BLaER1 treated with 17β-estradiol and CSF1 and Interleukin-3, amounts not matched to agents 10 nM and 100 nM (cell line): ENCODE data around the gene GABRG3.

Experiments used
- H3K27ac ChIP-seq, 11 experiments: shearing (Covaris generic); formaldehyde crosslinking; 2 replicates each; pipeline ENCODE4 v1.8.1; 2022
- H3K27me3 ChIP-seq, 11 experiments: shearing (Covaris generic); formaldehyde crosslinking; 2 replicates each; pipeline ENCODE4 v1.8.1; 2022
- H3K36me3 ChIP-seq, 11 experiments: shearing (Covaris generic); formaldehyde crosslinking; 2 replicates each; pipeline ENCODE4 v1.8.1; 2022
- H3K4me1 ChIP-seq, 10 experiments: shearing (Covaris generic); formaldehyde crosslinking; 2 replicates each; pipeline ENCODE4 v1.8.1; 2022
- H3K4me2 ChIP-seq, 11 experiments: shearing (Covaris generic); formaldehyde crosslinking; 2 replicates each; pipeline ENCODE4 v1.8.1; 2022
- H3K4me3 ChIP-seq, 10 experiments: shearing (Covaris generic); formaldehyde crosslinking; 2 replicates each; pipeline ENCODE4 v1.8.1; 2022
- H3K9ac ChIP-seq, 11 experiments: shearing (Covaris generic); formaldehyde crosslinking; 2 replicates each; pipeline ENCODE4 v1.8.1; 2022
- H3K9me3 ChIP-seq, 11 experiments: shearing (Covaris generic); formaldehyde crosslinking; replicated peaks in 1 of 11; 2 replicates each; pipeline ENCODE4 v1.8.1; 2022
- H4K20me1 ChIP-seq, 11 experiments: shearing (Covaris generic); formaldehyde crosslinking; 2 replicates each; pipeline ENCODE4 v1.8.1; 2022
- Cebpa-rat ChIP-seq, 11 experiments: shearing (Covaris generic); IDR thresholded peaks; 2 replicates each; pipeline ENCODE4 v1.8.1; 2022

The GABRG3 gene

GRCh38 chr15:27095886-27096624, 125.1 kb downstream of the GABRG3 start:
- no peaks in the 10 kb centered on the region for H3K4me1 ChIP-seq
- H3K9ac ChIP-seq, result no peak overlapping the region
- no peak overlapping the region for H3K4me2 ChIP-seq
- no peak overlapping the region for H3K4me3 ChIP-seq
- H3K27me3 ChIP-seq, result no peaks in the 10 kb centered on the region
- no peaks in the 10 kb centered on the region for H4K20me1 ChIP-seq
- H3K9me3 ChIP-seq, result no peaks in the 10 kb centered on the region
- H3K27ac ChIP-seq, result no peak overlapping the region
- H3K36me3 ChIP-seq, result no peaks in the 10 kb centered on the region
- TF ChIP-seq Cebpa-rat (IDR thresholded peaks at IDR 0.05), result no peak

GRCh38 chr15:27097506-27097905, 126.5 kb downstream of the GABRG3 start:
- H3K4me2 ChIP-seq, result no peak overlapping the region
- H3K36me3 ChIP-seq, result no peaks in the 10 kb centered on the region
- no peaks in the 10 kb centered on the region for H3K4me1 ChIP-seq
- H3K9me3 ChIP-seq, result no peaks in the 10 kb centered on the region
- no peaks in the 10 kb centered on the region for H3K27me3 ChIP-seq
- no peak for TF ChIP-seq Cebpa-rat (IDR thresholded peaks at IDR 0.05)
- no peak overlapping the region for H3K27ac ChIP-seq
- H4K20me1 ChIP-seq, result no peaks in the 10 kb centered on the region
- H3K4me3 ChIP-seq, result no peak overlapping the region
- H3K9ac ChIP-seq, result no peak overlapping the region

GRCh38 chr15:27101982-27102381, 131.0 kb downstream of the GABRG3 start:
- Histone ChIP-seq H3K27ac (no peak overlapping the region), H3K9me3 (no peaks in the 10 kb centered on the region), H3K4me1 (no peaks in the 10 kb centered on the region), H3K27me3 (no peaks in the 10 kb centered on the region), H4K20me1 (no peaks in the 10 kb centered on the region), H3K4me3 (no peak overlapping the region), H3K4me2 (no peak overlapping the region), H3K36me3 (no peaks in the 10 kb centered on the region), H3K9ac (no peak overlapping the region)
- TF ChIP-seq Cebpa-rat (IDR thresholded peaks at IDR 0.05), result no peak

DNA sequence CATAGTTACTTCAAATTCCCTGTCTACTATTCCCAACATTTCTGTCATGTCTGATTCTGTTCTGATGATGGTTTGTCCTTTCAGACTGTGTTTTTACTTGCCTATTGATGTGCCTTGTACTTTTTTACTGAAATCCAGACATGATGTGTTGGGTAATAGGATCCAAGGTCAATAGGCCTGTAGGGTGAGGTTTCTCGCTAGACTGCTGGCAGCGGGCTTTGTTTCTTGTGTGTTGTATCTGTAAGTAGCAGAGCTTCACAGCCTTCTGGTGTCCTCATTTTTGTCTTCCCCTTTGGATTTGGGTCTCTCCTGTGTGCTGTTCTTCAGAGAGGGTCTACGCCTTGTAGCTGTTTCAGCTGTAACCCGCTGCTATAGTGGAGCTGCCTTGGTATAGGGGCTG, 140.3 kb downstream of the GABRG3 start:
- H3K9me3 ChIP-seq, result no peaks in the 10 kb centered on the region
- H3K4me1 ChIP-seq, result no peaks in the 10 kb centered on the region
- no peak for TF ChIP-seq Cebpa-rat (IDR thresholded peaks at IDR 0.05)
- H3K27me3 ChIP-seq, result no peaks in the 10 kb centered on the region
- no peak overlapping the region for H3K9ac ChIP-seq
- H3K36me3 ChIP-seq, result no peaks in the 10 kb centered on the region
- H4K20me1 ChIP-seq, result no peaks in the 10 kb centered on the region
- no peak overlapping the region for H3K4me2 ChIP-seq
- H3K27ac ChIP-seq, result no peak overlapping the region
- H3K4me3 ChIP-seq, result no peak overlapping the region

DNA sequence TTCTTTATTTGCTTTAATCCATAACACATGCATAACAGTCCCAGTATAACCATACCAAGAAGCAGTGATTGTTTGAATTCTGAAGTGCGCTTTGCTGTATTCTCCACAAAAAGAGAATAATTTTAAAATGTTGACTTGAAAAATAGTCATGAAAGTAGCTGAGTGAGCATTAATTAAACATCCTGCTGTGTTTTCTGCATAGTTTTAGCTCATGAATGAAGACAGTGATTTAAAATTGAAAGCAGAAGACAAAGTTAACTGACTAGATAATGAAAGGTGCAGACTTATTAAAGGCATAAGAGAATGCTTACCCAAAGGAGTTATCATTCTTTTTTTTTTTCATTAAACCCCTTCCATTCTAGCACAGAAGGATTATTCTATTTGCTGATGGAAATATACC, 143.5 kb downstream of the GABRG3 start:
- no peak for TF ChIP-seq Cebpa-rat (IDR thresholded peaks at IDR 0.05)
- Histone ChIP-seq H3K36me3 (no peaks in the 10 kb centered on the region), H4K20me1 (no peaks in the 10 kb centered on the region)

GRCh38 chr15:27119695-27120266, 148.8 kb downstream of the GABRG3 start:
- H3K4me3 ChIP-seq, result no peak overlapping the region
- no peak overlapping the region for H3K4me2 ChIP-seq
- H3K27ac ChIP-seq, result no peak overlapping the region
- H3K4me1 ChIP-seq, result no peaks in the 10 kb centered on the region
- TF ChIP-seq Cebpa-rat (IDR thresholded peaks at IDR 0.05), result no peak
- no peaks in the 10 kb centered on the region for H3K36me3 ChIP-seq
- no peaks in the 10 kb centered on the region for H3K9me3 ChIP-seq
- H3K27me3 ChIP-seq, result no peaks in the 10 kb centered on the region
- no peak overlapping the region for H3K9ac ChIP-seq
- no peaks in the 10 kb centered on the region for H4K20me1 ChIP-seq

More for the DNA sequence above, 143.5 kb downstream of the GABRG3 start:
- Histone ChIP-seq H3K4me1 (no peaks in the 10 kb centered on the region), H3K9me3 (no peaks in the 10 kb centered on the region), H3K9ac (no peak overlapping the region), H3K4me3 (no peak overlapping the region), H3K27me3 (no peaks in the 10 kb centered on the region), H3K27ac (no peak overlapping the region), H3K4me2 (no peak overlapping the region)

- Histone ChIP-seq H4K20me1 (no peaks in the 10 kb centered on the region), H3K4me2 (no peak overlapping the region), H3K36me3 (no peaks in the 10 kb centered on the region), H3K4me1 (no peaks in the 10 kb centered on the region), H3K9ac (no peak overlapping the region), H3K27ac (no peak overlapping the region), H3K27me3 (no peaks in the 10 kb centered on the region), H3K4me3 (no peak overlapping the region), H3K9me3 (no peaks in the 10 kb centered on the region)
- TF ChIP-seq Cebpa-rat (IDR thresholded peaks at IDR 0.05), result no peak
Observed at GRCh38 chr15:27121672-27122071, 150.7 kb downstream of the GABRG3 start.

GRCh38 chr15:27123291-27123690, 152.3 kb downstream of the GABRG3 start:
- H3K4me2 ChIP-seq, result no peak overlapping the region
- H3K27me3 ChIP-seq, result no peaks in the 10 kb centered on the region
- no peaks in the 10 kb centered on the region for H3K9me3 ChIP-seq
- H4K20me1 ChIP-seq, result no peaks in the 10 kb centered on the region
- H3K4me1 ChIP-seq, result no peaks in the 10 kb centered on the region
- H3K36me3 ChIP-seq, result no peaks in the 10 kb centered on the region
- no peak for TF ChIP-seq Cebpa-rat (IDR thresholded peaks at IDR 0.05)
- no peak overlapping the region for H3K4me3 ChIP-seq
- no peak overlapping the region for H3K9ac ChIP-seq
- H3K27ac ChIP-seq, result no peak overlapping the region

GRCh38 chr15:27123808-27124207, 152.8 kb downstream of the GABRG3 start:
- Histone ChIP-seq H3K9me3 (no peaks in the 10 kb centered on the region), H3K27ac (no peak overlapping the region), H3K4me3 (no peak overlapping the region), H3K36me3 (no peaks in the 10 kb centered on the region), H4K20me1 (no peaks in the 10 kb centered on the region), H3K27me3 (no peaks in the 10 kb centered on the region), H3K9ac (no peak overlapping the region), H3K4me2 (no peak overlapping the region), H3K4me1 (no peaks in the 10 kb centered on the region)
- TF ChIP-seq Cebpa-rat (IDR thresholded peaks at IDR 0.05), result no peak

DNA sequence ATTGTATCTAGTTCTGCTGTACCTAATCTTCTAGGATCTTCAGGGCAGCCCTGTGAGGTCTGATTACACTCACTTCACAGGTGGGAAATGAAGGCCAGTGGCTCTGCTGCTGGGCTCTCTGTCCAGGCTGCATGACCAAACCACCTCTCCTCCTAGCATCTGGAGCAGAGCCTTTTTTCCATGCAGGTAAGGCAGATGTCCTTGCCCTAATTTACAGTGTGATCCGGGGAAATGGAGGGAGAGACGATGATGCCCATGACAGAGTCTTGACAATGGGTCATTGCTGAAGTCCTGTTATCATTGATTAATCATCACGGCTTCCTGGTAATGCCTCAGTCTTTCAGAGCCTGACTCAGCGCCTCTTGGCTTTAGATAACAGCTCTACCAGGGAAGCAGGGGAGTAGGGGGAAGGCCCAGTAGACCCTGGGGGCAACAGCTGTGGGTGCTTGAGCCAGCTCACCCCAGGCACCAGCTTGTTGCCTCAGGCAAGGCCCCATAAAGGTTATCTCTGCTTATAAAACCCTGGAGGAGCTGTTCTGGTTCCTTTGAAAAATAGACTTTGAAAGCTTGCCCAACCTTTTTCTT, 153.4 kb downstream of the GABRG3 start:
- no peaks in the 10 kb centered on the region for H3K4me1 ChIP-seq
- H4K20me1 ChIP-seq, result no peaks in the 10 kb centered on the region
- no peaks in the 10 kb centered on the region for H3K36me3 ChIP-seq
- no peak overlapping the region for H3K9ac ChIP-seq
- H3K9me3 ChIP-seq, result peaks cover 0 to 1% (median 0%) of the 10 kb centered on the region in 11 experiments; a peak in 1 of 22 replicates
- no peak overlapping the region for H3K4me2 ChIP-seq
- no peak overlapping the region for H3K27ac ChIP-seq
- no peaks in the 10 kb centered on the region for H3K27me3 ChIP-seq
- TF ChIP-seq Cebpa-rat (IDR thresholded peaks at IDR 0.05), result no peak
- no peak overlapping the region for H3K4me3 ChIP-seq
